Measurements from ENCODE around the gene SDS. TPM values are rescaled to one million over a fixed set of nuclear protein-coding genes. Genes with fewer than 3 reads are reported as not detected.

SDS gene
- total and polyA plus RNA-seq, 2 of the 8 experiments (the other 6 are each of a cell fraction or from before 2014, with no cell fraction given): 0.21 TPM; not detected in 1

- H3K36me3 ChIP-seq (ENCODE audit: control insufficient read depth in 2 of 4, insufficient read depth in 4 of 4, low read length in 3 of 4): no peaks in the 10 kb centered on the region; a peak in 1 of 8 replicates
- no peak overlapping the region for H3K9ac ChIP-seq (replicated peaks in 1 of 4; ENCODE audit: extremely low read depth in 1 of 4, low read depth in 3 of 4, low read length in 3 of 4)
- no peaks in the 10 kb centered on the region for H3K79me1 ChIP-seq (ENCODE audit: low read depth, low read length)
- peaks cover 0 to 2% (median under 1%) of the 10 kb centered on the region in 4 experiments; a peak in 2 of 7 replicates for H3K4me1 ChIP-seq (replicated peaks in 1 of 4; ENCODE audit: control insufficient read depth in 3 of 4, insufficient read depth in 4 of 4, low read length in 3 of 4)
- no peak overlapping the region for H4K91ac ChIP-seq (replicated peaks; ENCODE audit: insufficient read length, low read length)
- H4K5ac ChIP-seq (ENCODE audit: insufficient read length, low read depth, low read length): no peak overlapping the region
- H3K18ac ChIP-seq (ENCODE audit: extremely low read depth, low read length): no peak overlapping the region
- TF ChIP-seq MAFK (IDR thresholded peaks at IDR 0.05; ENCODE audit: low read depth, low read length): no peak
- no peak for TF ChIP-seq EGR1 (IDR thresholded peaks at IDR 0.05; ENCODE audit: borderline replicate concordance, low read depth, low read length)
- TF ChIP-seq CHD2 (IDR thresholded peaks at IDR 0.05; ENCODE audit: low read length): no peak
- TF ChIP-seq EZH2 (IDR thresholded peaks at IDR 0.05; ENCODE audit: low read depth, low read length, severe bottlenecking): no peak
- TF ChIP-seq CHD1 (IDR thresholded peaks at IDR 0.05; ENCODE audit: low read depth, low read length): no peak
- no peak for TF ChIP-seq POLR2A (IDR thresholded peaks at IDR 0.05; ENCODE audit: control extremely low read depth in 1 of 2, low read depth in 2 of 2, low read length in 2 of 2)
- TF ChIP-seq YY1 (IDR thresholded peaks at IDR 0.05; ENCODE audit: low read depth, low read length): no peak
- TF ChIP-seq CBX8 (IDR thresholded peaks at IDR 0.05; ENCODE audit: borderline replicate concordance, low read depth, low read length): no peak
- no peak for TF ChIP-seq RNF2 (IDR thresholded peaks at IDR 0.05; ENCODE audit: borderline replicate concordance, low read depth, low read length, missing control alignments, poor library complexity, severe bottlenecking)
- no peak overlapping the region for H2BK12ac ChIP-seq (ENCODE audit: low read depth, low read length)
- 81 to 100% methylated on average over 2 to 6 of the region's 6 CpGs for WGBS, 2 experiments (ENCODE audit: extremely low coverage in 1 of 2, insufficient coverage in 1 of 2, insufficient read length in 1 of 2, insufficient replicate concordance in 2 of 2, low coverage in 1 of 2, low lambda C conversion rate in 2 of 2, missing lambda C conversion rate in 1 of 2)
- no peak overlapping the region for H2BK5ac ChIP-seq (ENCODE audit: low read depth, low read length)
- no peaks in the 10 kb centered on the region for H3K79me2 ChIP-seq (ENCODE audit: control insufficient read depth in 1 of 2, insufficient read depth in 2 of 2, low read length in 2 of 2)
- no peak overlapping the region for H2BK15ac ChIP-seq (ENCODE audit: low read length)
- no peak overlapping the region for H3K14ac ChIP-seq (ENCODE audit: insufficient read length)
- FAIRE-seq (no peak), DNase-seq (ENCODE audit: low read depth in 1 of 2, low spot score in 2 of 2) (no peak)
- no peaks in the 10 kb centered on the region for H4K20me1 ChIP-seq (replicated peaks in 1 of 2; ENCODE audit: control insufficient read depth in 1 of 2, insufficient read depth in 2 of 2, low read length in 2 of 2)
- no peak overlapping the region for H3K23ac ChIP-seq (ENCODE audit: insufficient read length)
- no peak overlapping the region for H3K4ac ChIP-seq (replicated peaks; ENCODE audit: insufficient read length, low read depth, low read length)
- no peak overlapping the region for H2AFZ ChIP-seq (ENCODE audit: low read length)
- ChIA-PET CTCF (ENCODE audit: partially characterized antibody) (interaction anchor here (1.3 to 3.1 kb wide), 3 partner anchors 11 to 13 kb away, joined by 3 to 26 read pairs (median 6); no protein-coding TSS in a partner anchor), POLR2A (ENCODE audit: partially characterized antibody) (no interaction called here)
- no peak overlapping the region for H3K27ac ChIP-seq (ENCODE audit: low read depth, low read length)
- H2BK120ac ChIP-seq (replicated peaks; ENCODE audit: low read depth, low read length): no peak overlapping the region
- no peak overlapping the region for H2BK20ac ChIP-seq (ENCODE audit: low read length)
- no peak overlapping the region for H3K4me3 ChIP-seq (ENCODE audit: extremely low read depth in 1 of 4, insufficient read depth in 2 of 4, low read depth in 3 of 4, low read length in 4 of 4)
- no peaks in the 10 kb centered on the region; a peak in 2 of 7 replicates for H3K27me3 ChIP-seq (replicated peaks in 1 of 4; ENCODE audit: control insufficient read depth in 3 of 4, extremely low read depth in 1 of 4, insufficient read depth in 3 of 4, low read length in 3 of 4)
- H3K9me3 ChIP-seq (ENCODE audit: insufficient read depth in 2 of 2, low read depth in 1 of 2, low read length in 1 of 2): no peaks in the 10 kb centered on the region; a peak in 1 of 4 replicates
- H4K8ac ChIP-seq (ENCODE audit: extremely low read depth, insufficient read depth, low read length): no peak overlapping the region; the same call in 1 of the 2 replicates
- H3K56ac ChIP-seq (replicated peaks; ENCODE audit: insufficient read length, low read depth, low read length): no peak overlapping the region
- H3K23me2 ChIP-seq (ENCODE audit: low read depth, low read length): peaks cover 6% of the 10 kb centered on the region; the same call in 1 of the 2 replicates
- H3K4me2 ChIP-seq (ENCODE audit: insufficient read depth in 1 of 2, low read depth in 2 of 2, low read length in 2 of 2): no peak overlapping the region
- peak overlapping the region; percentile 77; the same call in 1 of the 2 replicates for H2AK5ac ChIP-seq (ENCODE audit: low read depth, low read length)
Observed at GRCh38 chr12:113436993-113437728, 33.5 kb upstream of the SDS start.
